HG03103 (cell line): ENCODE measurements around the gene MAST2.
A peak's percentile ranks its signal among the peaks of the same experiment; 100 is the strongest.

ENCODE experiments used
- ATAC-seq: cut with Tn5 transposase; IDR thresholded peaks from one replicate; pipeline ENCODE4 v1.9.1; 2021; ENCODE audit warnings: low read depth; ENCODE audit not compliant: unreplicated experiment

MAST2 gene

GRCh38 chr1:46012236-46012635, 208.8 kb downstream of the MAST2 start:
- no peak for ATAC-seq

GRCh38 chr1:46013581-46013980, 210.2 kb downstream of the MAST2 start:
- no peak for ATAC-seq

GRCh38 chr1:46017876-46018503, 214.6 kb downstream of the MAST2 start:
- no peak for ATAC-seq

GRCh38 chr1:46019348-46019747, 215.9 kb downstream of the MAST2 start:
- ATAC-seq: no peak

GRCh38 chr1:46020010-46020409, 216.6 kb downstream of the MAST2 start:
- no peak for ATAC-seq

- no peak for ATAC-seq
These were observed 217.9 kb downstream of the MAST2 start for GRCh38 chr1:46021046-46021996.

- no peak for ATAC-seq
These were observed 223.1 kb downstream of the MAST2 start for GRCh38 chr1:46026531-46026930.

GRCh38 chr1:46027788-46028573, 224.6 kb downstream of the MAST2 start:
- no peak for ATAC-seq

GRCh38 chr1:46030074-46030870, 226.9 kb downstream of the MAST2 start:
- ATAC-seq: no peak

GRCh38 chr1:46030876-46031660, 227.7 kb downstream of the MAST2 start:
- ATAC-seq: no peak

GRCh38 chr1:46034601-46035516, 231.4 kb downstream of the MAST2 start:
- ATAC-seq: no peak

- ATAC-seq: no peak
These were observed 233.8 kb downstream of the MAST2 start for GRCh38 chr1:46036894-46037839.

GRCh38 chr1:46039571-46040052, 236.2 kb downstream of the MAST2 start:
- no peak for ATAC-seq

GRCh38 chr1:46041551-46041950, 238.1 kb downstream of the MAST2 start:
- ATAC-seq: no peak

GRCh38 chr1:46041974-46042373, 238.6 kb downstream of the MAST2 start:
- ATAC-seq: no peak

- peak; percentile 83 for ATAC-seq
These were observed 240.1 kb downstream of the MAST2 start for GRCh38 chr1:46043458-46044017.

- ATAC-seq: no peak
These were observed 240.7 kb downstream of the MAST2 start for GRCh38 chr1:46044116-46044515.
